GM06990 (cell line): Measurements from ENCODE around the gene VSIR.

Experiments
- DNase-seq: peaks from one replicate; pipeline ENCODE4 v3.0.0-alpha.2; 2011; ENCODE audit not compliant: insufficient read length; ENCODE audit errors: extremely low read depth
- H3K27me3 ChIP-seq: replicated peaks from 2 replicates; pipeline ENCODE4 v1.6.0; 2011; ENCODE audit warnings: low read length; ENCODE audit not compliant: control insufficient read depth, insufficient read depth
- H3K36me3 ChIP-seq: 2 replicates; pipeline ENCODE4 v1.5.1; 2011; ENCODE audit warnings: low read length; ENCODE audit not compliant: control insufficient read depth, insufficient read depth
- H3K4me3 ChIP-seq: replicated peaks from 2 replicates; pipeline ENCODE4 v1.5.1; 2011; ENCODE audit warnings: low read depth, mild to moderate bottlenecking, control low read depth, low read length
- CTCF ChIP-seq: IDR thresholded peaks from 2 replicates; pipeline ENCODE4 v1.5.1; 2011; ENCODE audit warnings: low read length, control low read depth, mild to moderate bottlenecking, inconsistent platforms; ENCODE audit not compliant: insufficient read depth, poor library complexity, severe bottlenecking

Gene VSIR

GRCh38 chr10:71809628-71810027 lies 36.3 kb upstream of the VSIR start:
- no peaks in the 10 kb centered on the region for H3K27me3 ChIP-seq
- no peaks in the 10 kb centered on the region; the same call in 1 of the 2 replicates for H3K36me3 ChIP-seq
- DNase-seq, result no peak
- no peak for TF ChIP-seq CTCF
- H3K4me3 ChIP-seq, result no peak overlapping the region

GRCh38 chr10:71807557-71808510 lies 34.5 kb upstream of the VSIR start:
- TF ChIP-seq CTCF, result no peak

GRCh38 chr10:71806704-71807556 lies 33.6 kb upstream of the VSIR start:
- Histone ChIP-seq H3K4me3 (no peak overlapping the region), H3K36me3 (no peaks in the 10 kb centered on the region), H3K27me3 (no peaks in the 10 kb centered on the region)
- no peak for TF ChIP-seq CTCF
- DNase-seq, result no peak

More at GRCh38 chr10:71807557-71808510, 34.5 kb upstream of the VSIR start:
- no peak for DNase-seq
- H3K36me3 ChIP-seq, result no peaks in the 10 kb centered on the region; the same call in 1 of the 2 replicates
- H3K4me3 ChIP-seq, result no peak overlapping the region
- no peaks in the 10 kb centered on the region for H3K27me3 ChIP-seq

- Histone ChIP-seq H3K36me3 (no peaks in the 10 kb centered on the region), H3K4me3 (no peak overlapping the region), H3K27me3 (no peaks in the 10 kb centered on the region)
- no peak for TF ChIP-seq CTCF
- no peak for DNase-seq
Measured at GRCh38 chr10:71805776-71806703, 32.7 kb upstream of the VSIR start.

GRCh38 chr10:71804077-71804476 lies 30.8 kb upstream of the VSIR start:
- TF ChIP-seq CTCF, result no peak
- DNase-seq, result no peak

More at GRCh38 chr10:71804077-71804476, 30.8 kb upstream of the VSIR start:
- no peak overlapping the region for H3K4me3 ChIP-seq
- no peaks in the 10 kb centered on the region for H3K27me3 ChIP-seq
- H3K36me3 ChIP-seq, result no peaks in the 10 kb centered on the region
